ENCODE data around the gene CCR3.

DNA sequence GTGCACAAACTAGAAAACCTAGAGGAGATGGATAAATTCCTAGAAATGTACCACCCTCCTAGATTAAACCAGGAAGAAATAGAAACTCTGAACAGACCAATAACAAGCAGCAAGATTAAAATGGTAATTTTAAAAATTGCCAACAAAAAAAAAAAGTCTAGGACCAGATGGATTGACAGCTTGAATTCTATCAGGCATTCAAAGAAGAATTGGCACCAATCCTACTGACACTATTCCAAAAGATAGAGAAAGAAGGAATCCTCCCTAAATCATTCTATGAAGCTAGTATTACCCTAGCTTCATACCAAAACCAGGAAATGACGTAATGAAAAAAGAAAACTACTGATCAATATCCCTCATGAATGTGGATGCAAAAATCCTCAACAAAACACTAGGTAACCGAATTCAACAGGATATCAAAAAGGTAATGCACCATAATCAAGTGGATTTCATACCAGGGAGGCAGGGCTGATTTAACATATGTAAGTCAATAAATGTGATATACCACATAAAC lies 24.0 kb upstream of the CCR3 start:
- TF ChIP-seq EP300 (IDR thresholded peaks at IDR 0.05; ENCODE audit: borderline replicate concordance) (no peak), YY1 (IDR thresholded peaks at IDR 0.05; ENCODE audit: low read depth) (no peak), FOXM1 (IDR thresholded peaks at IDR 0.05; ENCODE audit: borderline replicate concordance, low read depth) (no peak), TAF1 (IDR thresholded peaks at IDR 0.05; ENCODE audit: low read depth) (no peak), TEAD4 (IDR thresholded peaks at IDR 0.05) (no peak), EGR1 (IDR thresholded peaks at IDR 0.05) (no peak), CREB1 (IDR thresholded peaks at IDR 0.05; ENCODE audit: low read depth) (no peak), TCF12 (IDR thresholded peaks at IDR 0.05; ENCODE audit: low read depth) (no peak), RAD21 (IDR thresholded peaks at IDR 0.05; ENCODE audit: low read depth) (no peak), ZBTB7A (IDR thresholded peaks at IDR 0.05; ENCODE audit: low read depth) (no peak)
- TF ChIP-seq, protein P1, sequence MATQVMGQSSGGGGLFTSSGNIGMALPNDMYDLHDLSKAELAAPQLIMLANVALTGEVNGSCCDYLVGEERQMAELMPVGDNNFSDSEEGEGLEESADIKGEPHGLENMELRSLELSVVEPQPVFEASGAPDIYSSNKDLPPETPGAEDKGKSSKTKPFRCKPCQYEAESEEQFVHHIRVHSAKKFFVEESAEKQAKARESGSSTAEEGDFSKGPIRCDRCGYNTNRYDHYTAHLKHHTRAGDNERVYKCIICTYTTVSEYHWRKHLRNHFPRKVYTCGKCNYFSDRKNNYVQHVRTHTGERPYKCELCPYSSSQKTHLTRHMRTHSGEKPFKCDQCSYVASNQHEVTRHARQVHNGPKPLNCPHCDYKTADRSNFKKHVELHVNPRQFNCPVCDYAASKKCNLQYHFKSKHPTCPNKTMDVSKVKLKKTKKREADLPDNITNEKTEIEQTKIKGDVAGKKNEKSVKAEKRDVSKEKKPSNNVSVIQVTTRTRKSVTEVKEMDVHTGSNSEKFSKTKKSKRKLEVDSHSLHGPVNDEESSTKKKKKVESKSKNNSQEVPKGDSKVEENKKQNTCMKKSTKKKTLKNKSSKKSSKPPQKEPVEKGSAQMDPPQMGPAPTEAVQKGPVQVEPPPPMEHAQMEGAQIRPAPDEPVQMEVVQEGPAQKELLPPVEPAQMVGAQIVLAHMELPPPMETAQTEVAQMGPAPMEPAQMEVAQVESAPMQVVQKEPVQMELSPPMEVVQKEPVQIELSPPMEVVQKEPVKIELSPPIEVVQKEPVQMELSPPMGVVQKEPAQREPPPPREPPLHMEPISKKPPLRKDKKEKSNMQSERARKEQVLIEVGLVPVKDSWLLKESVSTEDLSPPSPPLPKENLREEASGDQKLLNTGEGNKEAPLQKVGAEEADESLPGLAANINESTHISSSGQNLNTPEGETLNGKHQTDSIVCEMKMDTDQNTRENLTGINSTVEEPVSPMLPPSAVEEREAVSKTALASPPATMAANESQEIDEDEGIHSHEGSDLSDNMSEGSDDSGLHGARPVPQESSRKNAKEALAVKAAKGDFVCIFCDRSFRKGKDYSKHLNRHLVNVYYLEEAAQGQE (IDR thresholded peaks at IDR 0.05; ENCODE audit: low read depth): no peak
- TF ChIP-seq, protein P2, sequence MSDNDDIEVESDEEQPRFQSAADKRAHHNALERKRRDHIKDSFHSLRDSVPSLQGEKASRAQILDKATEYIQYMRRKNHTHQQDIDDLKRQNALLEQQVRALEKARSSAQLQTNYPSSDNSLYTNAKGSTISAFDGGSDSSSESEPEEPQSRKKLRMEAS (IDR thresholded peaks at IDR 0.05): no peak
- TF ChIP-seq, protein P3, sequence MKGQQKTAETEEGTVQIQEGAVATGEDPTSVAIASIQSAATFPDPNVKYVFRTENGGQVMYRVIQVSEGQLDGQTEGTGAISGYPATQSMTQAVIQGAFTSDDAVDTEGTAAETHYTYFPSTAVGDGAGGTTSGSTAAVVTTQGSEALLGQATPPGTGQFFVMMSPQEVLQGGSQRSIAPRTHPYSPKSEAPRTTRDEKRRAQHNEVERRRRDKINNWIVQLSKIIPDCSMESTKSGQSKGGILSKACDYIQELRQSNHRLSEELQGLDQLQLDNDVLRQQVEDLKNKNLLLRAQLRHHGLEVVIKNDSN (IDR thresholded peaks at IDR 0.05): no peak

Data from Ishikawa (cell line).